Endothelial cell of umbilical vein (primary cell): ENCODE results near the gene CDY2B. TPM values are rescaled to one million over a fixed set of nuclear protein-coding genes. Genes with fewer than 3 reads are reported as not detected.
"Not testable (repeated sequence)": the region's sequence is repeated elsewhere in the genome, so short reads cannot be mapped to it uniquely, and the experiment has no call there.

Experiments
- BruUV-seq: library from RNA; stranded (reverse); fragments of 400-500 nt; replicated peaks from 2 replicates; lab custom pipeline; 2021; lab: Mats Ljungman, UMichigan
- CTCF ChIA-PET: fragments of 300-600, 350-600 bp; sonication (Branson Sonifier 250); formaldehyde crosslinking; loops from one replicate; lab custom pipeline; 2021; ENCODE audit warnings: antibody characterized with exemption, inconsistent platforms; lab: Charles Lee
- POLR2A ChIA-PET: fragments of 300-600, 350-600 bp; sonication (Branson Sonifier 250); formaldehyde crosslinking; loops from one replicate; lab custom pipeline; 2021; ENCODE audit warnings: antibody characterized with exemption, inconsistent platforms; lab: Charles Lee
- DNase-seq: peaks from one replicate; pipeline ENCODE4 v3.0.0-alpha.2; 2011; ENCODE audit warnings: low read depth, low spot score
- FAIRE-seq: peaks from 2 replicates; lab custom pipeline; 2011; peaks lifted over from hg19 to GRCh38; lab: Jason Lieb, UNC
- H2AFZ ChIP-seq: 2 replicates; pipeline ENCODE4 v1.6.0; 2012; ENCODE audit warnings: low read depth, low read length, control low read depth, inconsistent platforms
- H3K27ac ChIP-seq: 2 replicates; pipeline ENCODE4 v1.5.1; 2011; ENCODE audit warnings: low read depth, mild to moderate bottlenecking, control low read depth, low read length, moderate library complexity; ENCODE audit not compliant: insufficient read depth
- H3K27me3 ChIP-seq, 2 experiments: 2 replicates each; pipeline versions ENCODE4 v1.6.0 to v1.6.1; 2011; ENCODE audit warnings: low read length in 2 of 2, mixed read lengths in 1 of 2; ENCODE audit not compliant: control insufficient read depth in 2 of 2, insufficient read depth in 2 of 2
- H3K36me3 ChIP-seq, 2 experiments: 2 replicates in 1 of 2; 3 replicates in 1 of 2; pipeline ENCODE4 v1.5.1; 2011; ENCODE audit warnings: low read length in 2 of 2, mild to moderate bottlenecking in 1 of 2, moderate library complexity in 1 of 2; ENCODE audit not compliant: control insufficient read depth in 2 of 2, insufficient read depth in 2 of 2; ENCODE audit errors: extremely low read depth in 1 of 2
- H3K4me1 ChIP-seq: 3 replicates; pipeline ENCODE4 v1.5.1; 2011; ENCODE audit warnings: mild to moderate bottlenecking, low read length; ENCODE audit not compliant: control insufficient read depth, insufficient read depth; ENCODE audit errors: extremely low read depth
- H3K4me2 ChIP-seq: 2 replicates; pipeline ENCODE4 v1.6.1; 2011; ENCODE audit warnings: low read length, control low read depth, mixed read lengths; ENCODE audit not compliant: insufficient read depth
- H3K4me3 ChIP-seq, 3 experiments: fragments of 200-600 bp in 1 of 3; sonication (generic), shearing (Covaris generic) in 1 of 3; replicated peaks in 1 of 3; 2 replicates each; pipeline ENCODE4 v1.5.1; 2011 to 2016; ENCODE audit warnings: control low read depth in 3 of 3, low read length in 3 of 3, mild to moderate bottlenecking in 2 of 3, inconsistent platforms in 1 of 3, low read depth in 1 of 3, moderate library complexity in 1 of 3; ENCODE audit not compliant: insufficient read depth in 1 of 3
- H3K79me2 ChIP-seq: 2 replicates; pipeline ENCODE4 v1.6.0; 2012; ENCODE audit warnings: low read length, inconsistent platforms; ENCODE audit not compliant: control insufficient read depth, insufficient read depth
- H3K9ac ChIP-seq: replicated peaks from 2 replicates; pipeline ENCODE3; 2011; ENCODE audit warnings: low read length, control low read depth; ENCODE audit not compliant: insufficient read depth; ENCODE audit errors: extremely low read depth
- H3K9me1 ChIP-seq: replicated peaks from 3 replicates; pipeline ENCODE4 v1.6.0; 2011; ENCODE audit warnings: mild to moderate bottlenecking, low read length; ENCODE audit not compliant: control insufficient read depth, insufficient read depth; ENCODE audit errors: extremely low read depth
- H3K9me3 ChIP-seq: replicated peaks from 2 replicates; pipeline ENCODE4 v1.5.1; 2012; ENCODE audit warnings: low read length, inconsistent platforms; ENCODE audit not compliant: control insufficient read depth, insufficient read depth
- H4K20me1 ChIP-seq: replicated peaks from 2 replicates; pipeline ENCODE3; 2011; ENCODE audit warnings: mild to moderate bottlenecking, low read length; ENCODE audit not compliant: control insufficient read depth, insufficient read depth; ENCODE audit errors: extremely low read depth
- dilution Hi-C: fragments of 300-500 bp; cut with MboI; formaldehyde crosslinking; loops from one replicate; pipeline ENCODE4 v1.15.0; 2019; ENCODE audit warnings: low sequenced_read_pairs; ENCODE audit not compliant: extremely low pct_ligation_motif_present
- intact Hi-C: fragments of 100-400 bp; cut with micrococcal nuclease; formaldehyde crosslinking; loops from one replicate; pipeline ENCODE4 v1.10.0; 2022
- polyA plus RNA-seq, 4 experiments: library from polyadenylated mRNA; depleted of rRNA in 3 of 4; stranded (reverse) in 3 of 4; unstranded in 1 of 4; fragments of >200 nt; gene quantifications; 2 replicates each; pipeline versions ENCODE4 v1.2.1 to v1.2.3, GENCODE V29; 2011 to 2012; ENCODE audit warnings: missing spikeins in 1 of 4
- total RNA-seq: library from RNA; stranded (reverse); gene quantifications from 2 replicates; pipeline ENCODE4 v1.2.3, GENCODE V29; 2021

Gene CDY2B
- total and polyA plus RNA-seq, 2 donors (not counting 3 experiments of a cell fraction or from before 2014, with no cell fraction given), result not detected

GRCh38 chrY:17881697-17882096, 1.7 kb upstream of the CDY2B start:
- dilution Hi-C loops, intact Hi-C loops, H4K20me1 ChIP-seq, H3K79me2 ChIP-seq, H3K4me2 ChIP-seq, H3K27me3 ChIP-seq, H3K27ac ChIP-seq, H3K4me3 ChIP-seq, BruUV-seq, H3K36me3 ChIP-seq, FAIRE-seq, DNase-seq, CTCF ChIA-PET, H3K9me3 ChIP-seq, H3K9me1 ChIP-seq, H3K9ac ChIP-seq, H3K4me1 ChIP-seq, H2AFZ ChIP-seq, POLR2A ChIA-PET: not testable (repeated sequence)

GRCh38 chrY:17876767-17877166, 3.3 kb downstream of the CDY2B start:
- H3K27me3 ChIP-seq, H3K4me2 ChIP-seq, H3K4me1 ChIP-seq, DNase-seq, intact Hi-C loops, H2AFZ ChIP-seq, FAIRE-seq, dilution Hi-C loops, BruUV-seq, H3K9me1 ChIP-seq, H3K79me2 ChIP-seq, H3K4me3 ChIP-seq, POLR2A ChIA-PET, H3K27ac ChIP-seq, H4K20me1 ChIP-seq, CTCF ChIA-PET, H3K9ac ChIP-seq, H3K36me3 ChIP-seq, H3K9me3 ChIP-seq: not testable (repeated sequence)

GRCh38 chrY:17875401-17875800, 4.6 kb downstream of the CDY2B start:
- H3K79me2 ChIP-seq, H3K27me3 ChIP-seq, DNase-seq, H4K20me1 ChIP-seq, H3K9me3 ChIP-seq, intact Hi-C loops, H3K36me3 ChIP-seq, H3K4me1 ChIP-seq, H3K4me2 ChIP-seq, H2AFZ ChIP-seq, H3K4me3 ChIP-seq, H3K9ac ChIP-seq, FAIRE-seq, H3K27ac ChIP-seq, H3K9me1 ChIP-seq, CTCF ChIA-PET, dilution Hi-C loops, POLR2A ChIA-PET, BruUV-seq: not testable (repeated sequence)

GRCh38 chrY:17871194-17871903, 8.7 kb downstream of the CDY2B start:
- H3K9me1 ChIP-seq, BruUV-seq, H3K4me2 ChIP-seq, dilution Hi-C loops, H3K9me3 ChIP-seq, H3K36me3 ChIP-seq, H4K20me1 ChIP-seq, H3K4me3 ChIP-seq, H3K27ac ChIP-seq, POLR2A ChIA-PET, H3K79me2 ChIP-seq, H3K9ac ChIP-seq, intact Hi-C loops, CTCF ChIA-PET, H3K4me1 ChIP-seq, DNase-seq, H3K27me3 ChIP-seq, FAIRE-seq, H2AFZ ChIP-seq: not testable (repeated sequence)
